HEK293T (cell line): ENCODE data around the gene CDK13.

Experiments
- CTCF ChIA-PET: fragments of 350-600 bp; formaldehyde crosslinking; extraction: SDS; loops from one replicate; lab custom pipeline; 2021; ENCODE audit warnings: antibody characterized with exemption, inconsistent platforms; lab: Yijun Ruan, JAX
- POLR2A ChIA-PET: fragments of 350-600 bp; formaldehyde crosslinking; extraction: SDS; loops from one replicate; lab custom pipeline; 2020; ENCODE audit warnings: antibody characterized with exemption, inconsistent platforms; lab: Yijun Ruan, JAX
- DNase-seq: peaks from one replicate; pipeline ENCODE4 v3.0.0; 2012; ENCODE audit warnings: mixed read lengths; ENCODE audit errors: extremely low spot score
- ARNT ChIP-seq: fragments of 450-650 bp; IDR thresholded peaks from 2 replicates; pipeline ENCODE4 v1.6.1; 2017; ENCODE audit warnings: mild to moderate bottlenecking
- BHLHE40 ChIP-seq: fragments of 450-650 bp; IDR thresholded peaks from 2 replicates; pipeline ENCODE4 v1.6.1; 2016; ENCODE audit warnings: mild to moderate bottlenecking, moderate library complexity, borderline replicate concordance
- CTBP1 ChIP-seq: fragments of 450-650 bp; IDR thresholded peaks from 2 replicates; pipeline ENCODE4 v1.6.1; 2016; ENCODE audit warnings: borderline replicate concordance
- ELF4 ChIP-seq: fragments of 450-650 bp; IDR thresholded peaks from 2 replicates; pipeline ENCODE4 v1.6.1; 2017; ENCODE audit warnings: antibody characterized with exemption
- FOXA1 ChIP-seq: fragments of 450-650 bp; IDR thresholded peaks from 2 replicates; pipeline ENCODE4 v1.6.1; 2016; ENCODE audit warnings: mild to moderate bottlenecking
- FOXK2 ChIP-seq: fragments of 450-650 bp; IDR thresholded peaks from 2 replicates; pipeline ENCODE4 v1.6.1; 2016; ENCODE audit warnings: mild to moderate bottlenecking
- FOXM1 ChIP-seq: fragments of 450-650 bp; IDR thresholded peaks from 2 replicates; pipeline ENCODE4 v1.6.1; 2017; ENCODE audit warnings: mild to moderate bottlenecking, borderline replicate concordance
- HDGF ChIP-seq: fragments of 450-650 bp; IDR thresholded peaks from 2 replicates; pipeline ENCODE4 v1.6.1; 2017; ENCODE audit warnings: antibody characterized with exemption, borderline replicate concordance
- L3MBTL2 ChIP-seq: fragments of 450-650 bp; conservative IDR thresholded peaks from 2 replicates; pipeline ENCODE4 v1.6.1; 2016; ENCODE audit warnings: mild to moderate bottlenecking
- LEF1 ChIP-seq: fragments of 450-650 bp; IDR thresholded peaks from 2 replicates; pipeline ENCODE4 v1.6.1; 2017; ENCODE audit warnings: mild to moderate bottlenecking, borderline replicate concordance
- NFRKB ChIP-seq: fragments of 450-650 bp; IDR thresholded peaks from 2 replicates; pipeline ENCODE4 v1.6.1; 2016; ENCODE audit warnings: mild to moderate bottlenecking, moderate library complexity
- SP1 ChIP-seq: fragments of 450-650 bp; IDR thresholded peaks from 2 replicates; pipeline ENCODE4 v1.6.1; 2017
- SUZ12 ChIP-seq: fragments of 450-650 bp; IDR thresholded peaks from 2 replicates; pipeline ENCODE4 v1.6.1; 2016; ENCODE audit warnings: mild to moderate bottlenecking
- TARDBP ChIP-seq: fragments of 450-650 bp; IDR thresholded peaks from 2 replicates; pipeline ENCODE4 v1.6.1; 2016
- ZNF384 ChIP-seq: fragments of 450-650 bp; IDR thresholded peaks from 2 replicates; pipeline ENCODE4 v1.6.1; 2016
- TF ChIP-seq, protein P1 (sequence below): fragments of 450-650 bp; IDR thresholded peaks from 2 replicates; pipeline ENCODE4 v1.6.1; 2016

CDK13 gene

DNA sequence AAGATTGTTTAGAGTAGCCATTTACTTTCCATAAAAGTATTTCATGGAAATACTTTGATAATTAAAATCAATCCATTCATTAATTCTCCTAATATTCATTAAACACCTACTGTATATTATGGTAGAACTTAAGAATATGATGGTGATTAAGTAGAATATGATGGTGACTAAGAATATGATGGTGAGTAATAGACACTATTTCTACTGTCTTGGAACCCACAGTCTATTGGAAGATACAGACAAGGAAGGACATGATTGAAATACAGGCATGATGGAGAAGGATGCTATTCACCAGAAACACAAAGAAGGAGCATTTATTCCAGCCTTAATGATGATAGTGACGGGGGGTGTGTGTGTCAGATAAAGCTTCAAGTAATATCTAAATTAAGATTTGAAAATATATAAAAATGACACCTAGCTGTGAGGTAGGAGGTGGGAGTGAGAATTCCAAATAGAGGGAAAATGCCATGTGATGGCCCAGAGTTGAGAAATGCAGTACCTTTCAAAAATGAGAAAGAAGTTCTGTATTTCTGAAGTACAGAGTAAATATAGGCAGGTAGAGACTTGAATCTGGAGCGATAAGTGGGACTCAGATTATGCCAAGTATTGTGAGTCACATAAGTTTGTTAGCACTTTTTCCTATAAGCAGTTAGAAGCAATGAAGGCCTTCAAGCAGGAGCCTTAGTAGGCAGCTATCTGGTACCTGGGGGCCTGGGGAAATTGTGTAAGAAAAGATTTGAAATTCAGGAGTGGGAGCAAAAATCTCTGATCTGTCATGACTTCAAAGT, 12.5 kb upstream of the CDK13 start:
- DNase-seq, result no peak
- TF ChIP-seq L3MBTL2, result no peak
- no peak for TF ChIP-seq ARNT
- no peak for TF ChIP-seq TARDBP
- no peak for TF ChIP-seq SP1
- TF ChIP-seq FOXM1, result no peak
- no peak for TF ChIP-seq LEF1
- TF ChIP-seq HDGF, result no peak
- no peak for TF ChIP-seq FOXK2
- TF ChIP-seq BHLHE40, result no peak
- no peak for TF ChIP-seq NFRKB
- TF ChIP-seq ZNF384, result no peak
- TF ChIP-seq SUZ12, result no peak
- TF ChIP-seq CTBP1, result no peak
- no peak for TF ChIP-seq ELF4
- no peak for TF ChIP-seq FOXA1
- TF ChIP-seq, protein P1, sequence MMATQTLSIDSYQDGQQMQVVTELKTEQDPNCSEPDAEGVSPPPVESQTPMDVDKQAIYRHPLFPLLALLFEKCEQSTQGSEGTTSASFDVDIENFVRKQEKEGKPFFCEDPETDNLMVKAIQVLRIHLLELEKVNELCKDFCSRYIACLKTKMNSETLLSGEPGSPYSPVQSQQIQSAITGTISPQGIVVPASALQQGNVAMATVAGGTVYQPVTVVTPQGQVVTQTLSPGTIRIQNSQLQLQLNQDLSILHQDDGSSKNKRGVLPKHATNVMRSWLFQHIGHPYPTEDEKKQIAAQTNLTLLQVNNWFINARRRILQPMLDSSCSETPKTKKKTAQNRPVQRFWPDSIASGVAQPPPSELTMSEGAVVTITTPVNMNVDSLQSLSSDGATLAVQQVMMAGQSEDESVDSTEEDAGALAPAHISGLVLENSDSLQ, result no peak
- CTCF ChIA-PET, result no interaction called here
- POLR2A ChIA-PET, result no interaction called here

DNA sequence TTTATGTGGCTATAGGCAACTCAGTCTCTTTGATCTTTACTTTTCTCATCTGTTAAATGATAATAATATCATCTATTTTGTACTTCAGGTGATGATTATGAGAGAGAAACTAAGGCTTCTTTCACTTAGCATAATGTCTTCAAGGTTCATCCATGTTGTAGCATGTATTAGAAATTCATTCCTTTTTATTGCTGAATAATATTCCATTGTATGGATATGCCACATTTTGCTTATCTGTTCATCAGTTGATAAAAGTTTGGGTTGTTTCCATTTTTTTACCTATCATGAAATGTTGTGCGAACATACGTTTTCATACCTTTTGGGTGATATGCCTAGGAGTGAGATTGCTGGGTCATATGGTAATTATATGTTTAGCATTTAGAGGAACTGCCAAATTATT, 7.2 kb upstream of the CDK13 start:
- no peak for TF ChIP-seq HDGF
- no peak for TF ChIP-seq FOXM1
- no peak for TF ChIP-seq SUZ12
- TF ChIP-seq LEF1, result no peak
- no peak for TF ChIP-seq BHLHE40
- no peak for TF ChIP-seq FOXK2
- TF ChIP-seq CTBP1, result no peak
- TF ChIP-seq SP1, result no peak
- TF ChIP-seq ZNF384, result no peak
- no peak for TF ChIP-seq L3MBTL2
- no peak for TF ChIP-seq ARNT
- no peak for TF ChIP-seq NFRKB
- no peak for TF ChIP-seq FOXA1
- TF ChIP-seq, protein P1, result no peak
- TF ChIP-seq ELF4, result no peak
- TF ChIP-seq TARDBP, result no peak
- ChIA-PET CTCF (no interaction called here), POLR2A (no interaction called here)
- no peak for DNase-seq

DNA sequence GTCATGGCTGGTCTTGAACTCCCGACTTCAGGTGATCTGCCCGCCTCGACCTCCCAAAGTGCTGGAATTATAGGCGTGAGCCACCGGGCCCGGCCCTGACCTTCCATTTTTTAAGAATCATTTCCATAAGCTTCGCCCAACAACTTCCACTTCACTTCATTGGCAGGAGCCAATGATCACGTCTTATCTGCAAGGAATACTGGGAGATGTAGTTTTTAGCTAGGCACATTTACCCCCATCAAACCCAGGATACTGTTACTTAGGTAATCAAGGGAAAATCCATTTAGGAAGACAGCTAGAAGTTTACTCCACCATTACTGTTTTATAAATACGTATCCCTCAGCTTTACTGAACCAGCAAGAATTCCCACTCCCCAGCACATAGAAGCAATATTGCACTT, 3.4 kb upstream of the CDK13 start:
- ChIA-PET CTCF (no interaction called here), POLR2A (no interaction called here)
- DNase-seq, result peak; percentile 46
- TF ChIP-seq FOXM1 (no peak), FOXK2 (no peak), LEF1 (no peak), ELF4 (no peak), HDGF (no peak), ZNF384 (no peak), TARDBP (no peak), FOXA1 (no peak), NFRKB (no peak), SP1 (no peak), BHLHE40 (no peak), CTBP1 (no peak), SUZ12 (no peak), L3MBTL2 (no peak), ARNT (no peak)
- TF ChIP-seq, protein P1, result no peak

DNA sequence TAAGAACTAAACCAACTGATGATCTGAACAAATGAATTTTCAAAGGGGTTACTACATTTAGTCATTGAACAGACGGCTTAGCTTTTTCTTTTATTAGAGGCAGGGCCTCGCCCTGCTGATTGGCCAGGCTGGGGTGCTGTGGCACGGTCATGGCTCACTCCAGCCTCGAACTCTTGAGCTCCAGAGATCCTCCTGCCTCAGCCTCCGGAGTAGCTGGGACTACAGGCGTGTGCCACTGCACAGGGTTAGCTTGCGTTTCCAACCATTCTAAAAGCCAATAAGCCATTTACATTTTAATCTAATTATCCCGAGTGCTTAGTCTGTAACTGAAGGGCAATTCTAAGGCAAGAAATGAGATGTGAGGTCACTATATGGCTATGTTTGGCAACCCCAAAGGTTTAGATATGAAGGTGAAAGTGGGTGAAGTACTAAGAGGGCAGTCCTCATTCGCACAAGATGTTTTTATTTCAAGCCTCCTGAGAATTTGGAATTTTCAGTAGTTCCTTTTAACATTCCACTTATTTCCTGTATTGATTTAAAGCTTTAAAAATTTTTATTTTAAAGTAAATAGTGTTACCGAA, 1.6 kb upstream of the CDK13 start:
- TF ChIP-seq LEF1, result no peak
- TF ChIP-seq FOXM1, result no peak
- no peak for TF ChIP-seq ARNT
- no peak for TF ChIP-seq FOXK2
- TF ChIP-seq BHLHE40, result no peak
- no peak for TF ChIP-seq FOXA1
- TF ChIP-seq SUZ12, result no peak
- TF ChIP-seq ELF4, result no peak
- ChIA-PET CTCF (interaction anchor here (0.8 to 1.5 kb wide), 2 partner anchors 52 to 368 kb away, joined by 4 to 7 read pairs; no protein-coding TSS in a partner anchor), POLR2A (interaction anchor here (0.9 to 1.4 kb wide), 3 partner anchors 8 to 194 kb away, joined by 3 to 4 read pairs (median 3); no protein-coding TSS in a partner anchor)
- no peak for DNase-seq

DNA sequence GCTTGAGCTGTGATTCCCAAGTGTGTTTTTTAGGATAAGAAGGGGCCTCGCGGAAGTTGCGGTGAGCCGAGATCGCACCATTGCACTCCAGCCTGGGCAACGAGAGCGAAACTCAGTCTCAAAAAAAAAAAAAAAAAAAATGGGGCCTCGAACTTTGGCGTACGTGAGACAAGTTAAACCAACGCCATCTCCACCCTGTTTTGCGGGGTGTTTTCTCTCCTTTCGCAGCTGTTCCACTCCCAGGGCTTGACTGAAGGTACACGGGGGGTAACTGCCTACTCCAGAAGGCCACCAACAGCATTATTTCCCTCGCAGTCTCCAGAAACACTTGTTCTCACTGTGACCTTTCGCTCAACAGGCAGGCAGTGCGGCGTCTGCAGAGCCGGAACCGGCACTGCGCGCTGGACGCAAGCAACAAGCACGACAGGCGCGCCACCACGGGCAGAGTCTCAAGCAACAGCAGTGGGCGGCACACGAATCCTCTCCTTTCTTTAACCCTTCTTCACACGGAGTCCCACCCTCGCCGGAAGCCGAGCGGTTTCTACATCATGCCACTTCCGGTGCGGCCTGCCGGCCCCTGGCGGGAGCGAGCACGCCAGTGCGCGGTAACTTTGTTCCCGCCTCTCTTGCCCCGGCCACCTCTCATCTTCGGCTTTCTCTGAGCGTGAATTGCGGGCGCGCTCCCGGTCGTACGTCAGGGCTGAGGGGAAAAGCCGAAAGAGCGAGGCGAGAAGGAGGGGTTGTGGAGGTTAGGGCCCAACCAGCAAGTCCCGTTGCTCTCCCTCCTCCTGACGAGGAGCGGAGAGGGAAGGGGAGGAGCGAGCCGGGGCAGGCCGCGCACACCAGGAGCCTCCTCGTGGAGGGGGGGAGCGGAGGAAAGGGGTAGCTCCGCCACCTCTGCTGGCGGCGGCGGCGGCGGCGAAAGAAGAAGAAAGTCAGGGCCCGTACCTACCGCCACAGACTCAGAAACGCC, 814 bp upstream of the CDK13 start:
- peak; percentile 87 for DNase-seq
- ChIA-PET POLR2A (interaction anchor here (0.6 to 1.5 kb wide), 5 partner anchors 7 to 107 kb away, joined by 3 to 4 read pairs (median 3); no protein-coding TSS in a partner anchor), CTCF (interaction anchor here (1.5 kb wide), 1 partner anchor 369 kb away, joined by 4 read pairs; no protein-coding TSS in a partner anchor)
- TF ChIP-seq L3MBTL2, result peak; percentile 66
- peak; percentile 68 for TF ChIP-seq ELF4
- no peak for TF ChIP-seq BHLHE40
- TF ChIP-seq ZNF384, result peak; percentile 85
- no peak for TF ChIP-seq LEF1
- TF ChIP-seq HDGF, result peak; percentile 98; the same call in 1 of the 2 replicates
- TF ChIP-seq, protein P1, result peak; percentile 18; the same call in 1 of the 2 replicates
- no peak for TF ChIP-seq TARDBP
